H9 (cell line): ENCODE measurements around the gene OAF. TPM values are rescaled to one million over a fixed set of nuclear protein-coding genes. Genes with fewer than 3 reads are reported as not detected.

Source experiments
- DNase-seq: peaks from one replicate; pipeline ENCODE4 v3.0.0-alpha.2; 2017
- H2AFZ ChIP-seq: one replicate; pipeline ENCODE4 v1.6.1; 2013; ENCODE audit warnings: mild to moderate bottlenecking, low read length, control low read depth, moderate library complexity
- H2AK5ac ChIP-seq: 2 replicates; pipeline ENCODE4 v1.6.1; 2013; ENCODE audit warnings: low read length, control low read depth, mixed read lengths; ENCODE audit not compliant: insufficient read length
- H2BK120ac ChIP-seq: one replicate; pipeline ENCODE4 v1.6.1; 2013; ENCODE audit warnings: low read depth, mild to moderate bottlenecking, low read length, control low read depth, inconsistent platforms; ENCODE audit not compliant: poor library complexity, severe bottlenecking
- H2BK12ac ChIP-seq: 2 replicates; pipeline ENCODE4 v1.6.1; 2013; ENCODE audit warnings: low read length, control low read depth, mixed read lengths, low read depth; ENCODE audit not compliant: insufficient read length
- H2BK15ac ChIP-seq: 2 replicates; pipeline ENCODE4 v1.6.1; 2013; ENCODE audit warnings: low read depth, low read length, control low read depth
- H2BK20ac ChIP-seq: one replicate; pipeline ENCODE4 v1.6.1; 2013; ENCODE audit warnings: low read depth, mild to moderate bottlenecking, low read length, control low read depth, inconsistent platforms; ENCODE audit not compliant: poor library complexity, severe bottlenecking
- H2BK5ac ChIP-seq: 2 replicates; pipeline ENCODE4 v1.6.1; 2013; ENCODE audit warnings: low read length, control low read depth, mixed read lengths; ENCODE audit not compliant: insufficient read length
- H3K14ac ChIP-seq: 2 replicates; pipeline ENCODE4 v1.6.1; 2013; ENCODE audit warnings: low read length, control low read depth; ENCODE audit not compliant: insufficient read depth
- H3K18ac ChIP-seq: 2 replicates; pipeline ENCODE4 v1.6.1; 2013; ENCODE audit warnings: low read depth, mild to moderate bottlenecking, mixed read lengths, low read length, control low read depth; ENCODE audit not compliant: insufficient read length
- H3K23ac ChIP-seq: 2 replicates; pipeline ENCODE4 v1.6.1; 2013; ENCODE audit warnings: low read length, control low read depth, mixed read lengths, low read depth; ENCODE audit not compliant: insufficient read length
- H3K23me2 ChIP-seq: 2 replicates; pipeline ENCODE4 v1.6.1; 2013; ENCODE audit warnings: low read depth, mild to moderate bottlenecking, mixed read lengths, low read length, control low read depth; ENCODE audit not compliant: insufficient read length, poor library complexity, severe bottlenecking
- H3K27ac ChIP-seq: 2 replicates; pipeline ENCODE4 v1.5.1; 2013; ENCODE audit warnings: low read length, control low read depth, mixed read lengths, low read depth; ENCODE audit not compliant: insufficient read length
- H3K27me3 ChIP-seq: 2 replicates; pipeline ENCODE4 v1.6.1; 2013; ENCODE audit warnings: low read length, control low read depth, inconsistent platforms; ENCODE audit not compliant: insufficient read depth
- H3K4ac ChIP-seq: 2 replicates; pipeline ENCODE4 v1.6.1; 2013; ENCODE audit warnings: low read depth, mild to moderate bottlenecking, control low read depth, inconsistent platforms, low read length, moderate library complexity
- H3K4me1 ChIP-seq: 2 replicates; pipeline ENCODE4 v1.6.1; 2013; ENCODE audit warnings: low read length, control low read depth, inconsistent platforms; ENCODE audit not compliant: insufficient read depth
- H3K4me2 ChIP-seq: 2 replicates; pipeline ENCODE4 v1.6.1; 2013; ENCODE audit warnings: low read length, control low read depth, mixed read lengths; ENCODE audit not compliant: insufficient read length, insufficient read depth
- H3K56ac ChIP-seq: 2 replicates; pipeline ENCODE4 v1.6.1; 2013; ENCODE audit warnings: low read depth, mild to moderate bottlenecking, mixed read lengths, low read length, control low read depth; ENCODE audit not compliant: insufficient read length
- H3K79me1 ChIP-seq: 2 replicates; pipeline ENCODE4 v1.6.1; 2013; ENCODE audit warnings: low read depth, mild to moderate bottlenecking, moderate library complexity, low read length, control low read depth, inconsistent platforms; ENCODE audit not compliant: insufficient read depth, poor library complexity, severe bottlenecking
- H3K79me2 ChIP-seq: 2 replicates; pipeline ENCODE4 v1.6.1; 2013; ENCODE audit warnings: low read length, control low read depth, inconsistent platforms; ENCODE audit not compliant: insufficient read depth
- H3K9ac ChIP-seq: 2 replicates; pipeline ENCODE4 v1.6.1; 2013; ENCODE audit warnings: low read length, control low read depth, mixed read lengths; ENCODE audit not compliant: insufficient read length; ENCODE audit errors: extremely low read depth
- H3K9me3 ChIP-seq: one replicate; pipeline ENCODE4 v1.6.1; 2013; ENCODE audit warnings: low read depth, low read length, inconsistent platforms; ENCODE audit not compliant: control insufficient read depth
- H3T11ph ChIP-seq: one replicate; pipeline ENCODE4 v1.6.1; 2013; ENCODE audit warnings: mild to moderate bottlenecking, low read length, control low read depth, inconsistent platforms
- H4K20me1 ChIP-seq: one replicate; pipeline ENCODE4 v1.6.1; 2013; ENCODE audit not compliant: control insufficient read depth, insufficient read length, insufficient read depth
- H4K5ac ChIP-seq: 2 replicates; pipeline ENCODE4 v1.6.1; 2013; ENCODE audit warnings: low read depth, mild to moderate bottlenecking, mixed read lengths, low read length, control low read depth; ENCODE audit not compliant: insufficient read length
- H4K8ac ChIP-seq: replicated peaks from 2 replicates; pipeline ENCODE4 v1.6.1; 2013; ENCODE audit warnings: low read length, control low read depth, mixed read lengths, low read depth; ENCODE audit not compliant: insufficient read length
- H4K91ac ChIP-seq: 2 replicates; pipeline ENCODE4 v1.6.1; 2013; ENCODE audit warnings: low read depth, mild to moderate bottlenecking, moderate library complexity, mixed read lengths, low read length, control low read depth; ENCODE audit not compliant: insufficient read length
- H3K27ac Mint-ChIP-seq, 3 experiments: 2 replicates in 2 of 3; 3 replicates in 1 of 3; pipeline ENCODE4 v1.8.0; 2020 to 2021; ENCODE audit warnings: mixed read lengths in 3 of 3, mild to moderate bottlenecking in 1 of 3, moderate library complexity in 1 of 3
- H3K27me3 Mint-ChIP-seq: 2 replicates; pipeline ENCODE4 v1.8.0; 2021; ENCODE audit warnings: low read depth, mild to moderate bottlenecking, moderate library complexity, mixed read lengths
- H3K36me3 Mint-ChIP-seq, 3 experiments: 2 replicates in 2 of 3; 3 replicates in 1 of 3; pipeline ENCODE4 v1.8.0; 2020 to 2021; ENCODE audit warnings: low read depth in 3 of 3, mixed read lengths in 3 of 3; ENCODE audit not compliant: insufficient read depth in 1 of 3
- H3K4me1 Mint-ChIP-seq, 2 experiments: 2 replicates each; pipeline ENCODE4 v1.8.0; 2020; ENCODE audit warnings: mixed read lengths in 2 of 2
- H3K4me3 Mint-ChIP-seq, 2 experiments: 2 replicates in 1 of 2; 3 replicates in 1 of 2; pipeline ENCODE4 v1.8.0; 2020 to 2021; ENCODE audit warnings: mild to moderate bottlenecking in 2 of 2, mixed read lengths in 2 of 2, moderate library complexity in 1 of 2
- H3K9me3 Mint-ChIP-seq, 2 experiments: 2 replicates in 1 of 2; 3 replicates in 1 of 2; pipeline ENCODE4 v1.8.0; 2020; ENCODE audit warnings: mild to moderate bottlenecking in 2 of 2, mixed read lengths in 2 of 2, moderate library complexity in 1 of 2
- WGBS: extraction: QIAGEN DNeasy Blood & Tissue Kit; methylation state at CpG from one replicate; pipeline ENCODE4 v1.1.7; 2013; ENCODE audit warnings: missing lambda C conversion rate, low lambda C conversion rate, mixed read lengths; ENCODE audit not compliant: insufficient read length; ENCODE audit errors: extremely low coverage; 5-methylcytosine and 5-hydroxymethylcytosine counted together
- total RNA-seq: library from RNA; stranded (reverse); gene quantifications from 2 replicates; pipeline ENCODE4 v1.2.1, GENCODE V29; 2021
- TF ChIP-seq, protein P1 (sequence below): fragments of 200-600 bp; sonication (generic); conservative IDR thresholded peaks from 3 replicates; pipeline ENCODE4 v1.8.0; 2021; ENCODE audit warnings: antibody characterized with exemption, mild to moderate bottlenecking

The OAF gene
- total RNA-seq, 1 experiment from 2014 or later, result 1.1 TPM

DNA sequence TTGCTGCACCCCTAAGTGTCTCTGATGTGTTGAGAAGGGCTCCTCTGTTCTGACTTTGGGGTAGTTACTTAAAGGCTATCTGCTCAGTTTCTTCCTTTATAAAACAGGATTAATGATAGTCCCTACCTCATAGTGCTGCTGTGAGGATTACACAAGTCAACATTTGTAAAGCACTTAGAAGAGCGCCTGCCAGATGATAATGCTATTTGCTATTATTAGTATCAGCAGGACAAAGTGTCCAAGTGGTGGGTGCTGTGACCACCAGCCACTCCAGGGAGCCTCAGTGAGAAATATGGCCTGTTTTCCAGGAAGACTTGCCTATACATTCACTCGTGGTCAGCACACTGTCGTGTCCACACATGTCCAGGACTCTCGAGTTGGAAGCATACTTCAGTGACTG is 45.3 kb downstream of the OAF start:
- Histone ChIP-seq H3K4ac (no peak overlapping the region), H3K23ac (no peak overlapping the region), H4K5ac (no peak overlapping the region), H4K20me1 (no peaks in the 10 kb centered on the region), H2BK120ac (no peak overlapping the region), H2BK20ac (no peak overlapping the region), H4K91ac (no peak overlapping the region), H2BK12ac (no peak overlapping the region), H2BK15ac (no peak overlapping the region), H3K14ac (no peak overlapping the region), H3K56ac (no peak overlapping the region), H2AK5ac (no peak overlapping the region), H3K79me2 (no peaks in the 10 kb centered on the region), H3K9ac (peak overlapping the region; percentile 16), H3K27ac (no peak overlapping the region), H3K23me2 (peaks cover 4% of the 10 kb centered on the region), H4K8ac (no peak overlapping the region), H3K4me1 (peaks cover 17% of the 10 kb centered on the region), H2AFZ (no peak overlapping the region), H3K79me1 (no peaks in the 10 kb centered on the region), H3K18ac (no peak overlapping the region), H3K9me3 (no peaks in the 10 kb centered on the region), H3T11ph (no peak overlapping the region), H3K4me2 (peak overlapping the region; percentile 76), H2BK5ac (no peak overlapping the region), H3K27me3 (no peaks in the 10 kb centered on the region; the same call in 1 of the 2 replicates)
- Mint-ChIP-seq H3K27ac (peak overlapping the region in 1 of 3 experiments; percentile 94; a peak in 1 of 7 replicates), H3K36me3 (no peaks in the 10 kb centered on the region; a peak in 1 of 7 replicates), H3K9me3 (no peaks in the 10 kb centered on the region), H3K4me3 (peak overlapping the region in 1 of 2 experiments; percentile 58; a peak in 3 of 5 replicates), H3K27me3 (peaks cover 61% of the 10 kb centered on the region), H3K4me1 (peaks cover 51 to 56% of the 10 kb centered on the region in 2 experiments)
- WGBS, result no CpG with 5 or more reads among the region's 4 CpGs
- TF ChIP-seq, protein P1, sequence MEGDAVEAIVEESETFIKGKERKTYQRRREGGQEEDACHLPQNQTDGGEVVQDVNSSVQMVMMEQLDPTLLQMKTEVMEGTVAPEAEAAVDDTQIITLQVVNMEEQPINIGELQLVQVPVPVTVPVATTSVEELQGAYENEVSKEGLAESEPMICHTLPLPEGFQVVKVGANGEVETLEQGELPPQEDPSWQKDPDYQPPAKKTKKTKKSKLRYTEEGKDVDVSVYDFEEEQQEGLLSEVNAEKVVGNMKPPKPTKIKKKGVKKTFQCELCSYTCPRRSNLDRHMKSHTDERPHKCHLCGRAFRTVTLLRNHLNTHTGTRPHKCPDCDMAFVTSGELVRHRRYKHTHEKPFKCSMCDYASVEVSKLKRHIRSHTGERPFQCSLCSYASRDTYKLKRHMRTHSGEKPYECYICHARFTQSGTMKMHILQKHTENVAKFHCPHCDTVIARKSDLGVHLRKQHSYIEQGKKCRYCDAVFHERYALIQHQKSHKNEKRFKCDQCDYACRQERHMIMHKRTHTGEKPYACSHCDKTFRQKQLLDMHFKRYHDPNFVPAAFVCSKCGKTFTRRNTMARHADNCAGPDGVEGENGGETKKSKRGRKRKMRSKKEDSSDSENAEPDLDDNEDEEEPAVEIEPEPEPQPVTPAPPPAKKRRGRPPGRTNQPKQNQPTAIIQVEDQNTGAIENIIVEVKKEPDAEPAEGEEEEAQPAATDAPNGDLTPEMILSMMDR, result no peak
- no peak for DNase-seq
